Fibroblast of upper back skin (primary cell): ENCODE measurements around the gene B4GALT3.

ENCODE experiments used
- DNase-seq: peaks from one replicate; pipeline ENCODE4 v3.0.0-alpha.2; 2013

B4GALT3 gene

DNA sequence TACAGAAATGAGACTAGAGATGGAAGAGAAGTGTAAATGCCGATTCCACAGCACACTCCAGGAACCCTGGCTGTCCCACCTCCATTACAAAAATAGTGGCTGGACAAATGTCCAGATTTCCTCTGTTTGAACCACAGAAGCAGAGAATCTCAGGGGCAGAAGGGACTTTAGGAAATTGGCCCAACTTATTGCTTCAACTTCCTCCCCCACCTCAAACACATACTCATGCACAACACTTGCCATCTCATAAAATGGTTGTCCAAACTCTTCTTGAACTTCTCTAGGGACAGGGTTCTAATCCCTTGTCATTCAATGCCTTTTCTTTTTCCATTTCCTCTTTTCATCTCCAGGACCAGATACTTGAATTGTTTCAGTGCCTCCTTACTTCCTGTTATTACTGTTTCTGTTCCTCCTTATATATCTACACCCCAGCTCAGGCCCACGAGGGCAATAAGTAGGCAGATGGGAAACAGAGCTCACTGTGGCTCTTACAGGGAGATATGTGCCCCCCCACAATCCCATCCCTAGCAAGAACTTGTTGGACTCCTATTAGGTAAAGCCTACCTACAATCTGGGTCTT, 8.5 kb upstream of the B4GALT3 start:
- DNase-seq: no peak

DNA sequence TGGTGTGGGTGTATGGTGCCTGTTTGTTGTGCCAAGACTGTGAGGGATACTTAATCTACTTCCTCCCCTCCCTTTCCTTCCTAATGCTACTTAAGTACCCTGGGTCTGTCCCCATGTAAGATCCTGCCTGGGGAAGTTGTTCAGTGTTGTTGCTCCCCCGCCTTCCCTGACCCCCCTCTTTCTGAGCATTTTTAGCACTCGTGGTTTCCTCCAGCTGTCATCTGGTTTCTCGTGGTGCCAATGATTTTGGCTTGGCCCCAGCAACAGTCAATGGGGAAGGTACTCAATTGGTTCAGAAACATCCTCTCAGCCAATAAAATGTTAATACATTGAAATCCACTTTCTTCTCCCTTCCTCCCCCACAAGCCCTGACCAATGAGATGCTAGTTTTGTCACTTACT, 8.0 kb upstream of the B4GALT3 start:
- DNase-seq: peak; percentile 73

DNA sequence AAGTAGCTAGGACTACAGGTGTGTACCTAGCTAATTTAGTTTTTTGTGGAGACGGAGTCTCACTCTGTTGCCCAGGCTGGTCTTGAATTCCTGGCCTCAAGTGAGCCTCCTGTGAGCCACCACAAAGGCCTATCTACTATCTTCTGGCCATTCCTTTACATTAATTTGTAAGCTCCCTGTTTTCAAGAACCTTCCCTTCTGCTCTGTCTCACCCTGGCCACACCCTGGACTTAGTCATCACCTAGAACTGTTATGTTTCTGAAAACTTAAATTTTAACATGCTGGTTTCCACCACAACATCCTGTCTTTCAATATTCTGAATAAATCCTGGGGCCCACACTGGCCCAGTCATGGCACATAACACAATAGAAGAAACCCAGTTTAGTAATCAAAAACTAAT, 4.9 kb upstream of the B4GALT3 start:
- DNase-seq: peak; percentile 41

DNA sequence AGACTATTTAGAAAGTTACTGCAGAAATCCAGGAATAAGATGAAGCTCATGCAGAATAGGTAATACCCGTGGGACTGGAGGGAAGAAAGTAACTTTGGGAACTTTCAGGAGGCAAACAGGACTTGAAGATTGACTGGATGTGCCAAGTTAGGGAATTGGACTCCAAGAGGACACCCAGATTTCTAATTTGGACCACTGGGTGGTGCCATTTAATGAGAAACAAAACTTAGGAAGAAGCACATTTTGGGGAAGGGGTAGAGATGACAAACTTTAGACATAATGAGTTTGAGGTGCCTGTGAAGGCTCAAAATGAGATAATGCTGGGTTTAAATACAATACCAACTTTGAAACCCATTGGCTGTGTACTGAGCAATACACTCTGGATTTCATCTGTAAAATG, 3.3 kb upstream of the B4GALT3 start:
- no peak for DNase-seq

DNA sequence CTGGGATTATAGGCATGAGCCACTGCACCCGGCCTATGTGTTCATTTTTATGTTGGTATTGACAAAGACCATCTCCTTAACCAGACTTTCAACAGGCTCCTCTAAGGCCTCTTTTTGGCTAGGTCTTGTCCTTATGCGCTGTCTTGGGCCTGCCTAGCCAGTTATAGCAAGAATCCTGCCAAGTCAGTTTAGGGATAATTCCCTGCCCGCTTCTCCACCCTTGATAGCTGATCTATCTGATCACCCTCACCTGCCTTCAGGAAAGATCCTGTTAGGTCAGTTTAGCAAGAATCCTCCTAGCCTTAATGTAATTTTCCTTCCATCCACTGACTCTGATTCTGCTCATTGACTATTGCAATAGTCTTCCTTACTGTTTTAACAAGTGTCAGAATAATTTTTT, 2.4 kb upstream of the B4GALT3 start:
- DNase-seq: no peak

DNA sequence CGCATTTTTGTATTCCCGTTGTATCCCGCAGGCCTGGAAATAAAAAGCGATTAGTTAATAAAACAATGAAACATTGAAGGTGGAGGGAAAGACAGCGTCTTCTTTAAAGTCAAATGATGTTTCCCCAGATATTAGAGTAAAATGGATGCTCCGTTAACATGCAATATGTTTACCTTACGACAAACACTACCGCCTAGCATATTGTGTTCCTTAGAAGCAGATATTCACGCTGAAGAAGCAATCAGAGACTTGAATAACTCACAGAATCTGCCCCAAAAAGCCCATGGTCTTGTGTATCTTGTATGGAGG, 583 bp upstream of the B4GALT3 start:
- no peak for DNase-seq

DNA sequence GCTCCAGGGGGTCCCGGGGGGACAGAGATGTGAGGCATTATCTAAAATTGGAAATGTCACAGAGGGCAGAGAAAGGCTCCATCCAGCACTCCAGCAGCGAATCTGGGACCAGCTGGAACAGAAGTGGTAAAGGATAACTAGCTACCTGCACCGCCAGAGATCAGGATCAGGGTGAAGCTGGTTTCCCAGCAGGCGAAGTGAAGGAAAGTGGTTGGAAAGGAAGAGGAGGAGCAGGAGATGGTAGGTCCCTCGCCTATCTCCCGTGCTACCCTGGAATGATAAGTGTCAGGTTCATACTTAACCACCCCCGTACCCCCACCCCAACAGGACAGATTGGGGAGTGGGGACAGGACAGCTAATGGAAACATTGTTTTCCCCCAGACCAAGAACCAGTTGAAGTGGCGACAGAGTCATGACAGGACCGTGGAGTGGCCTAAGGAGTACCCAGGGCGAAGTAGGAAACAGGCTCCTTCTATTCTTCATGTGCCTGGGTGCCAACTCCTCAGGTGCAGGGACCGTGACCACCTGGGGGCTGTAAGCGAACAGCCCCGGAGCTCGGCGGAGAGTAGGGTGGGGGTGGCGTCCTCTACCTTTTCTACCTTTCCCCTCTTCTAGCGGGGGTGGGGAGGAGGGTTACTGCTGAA, 717 bp downstream of the B4GALT3 start:
- no peak for DNase-seq

DNA sequence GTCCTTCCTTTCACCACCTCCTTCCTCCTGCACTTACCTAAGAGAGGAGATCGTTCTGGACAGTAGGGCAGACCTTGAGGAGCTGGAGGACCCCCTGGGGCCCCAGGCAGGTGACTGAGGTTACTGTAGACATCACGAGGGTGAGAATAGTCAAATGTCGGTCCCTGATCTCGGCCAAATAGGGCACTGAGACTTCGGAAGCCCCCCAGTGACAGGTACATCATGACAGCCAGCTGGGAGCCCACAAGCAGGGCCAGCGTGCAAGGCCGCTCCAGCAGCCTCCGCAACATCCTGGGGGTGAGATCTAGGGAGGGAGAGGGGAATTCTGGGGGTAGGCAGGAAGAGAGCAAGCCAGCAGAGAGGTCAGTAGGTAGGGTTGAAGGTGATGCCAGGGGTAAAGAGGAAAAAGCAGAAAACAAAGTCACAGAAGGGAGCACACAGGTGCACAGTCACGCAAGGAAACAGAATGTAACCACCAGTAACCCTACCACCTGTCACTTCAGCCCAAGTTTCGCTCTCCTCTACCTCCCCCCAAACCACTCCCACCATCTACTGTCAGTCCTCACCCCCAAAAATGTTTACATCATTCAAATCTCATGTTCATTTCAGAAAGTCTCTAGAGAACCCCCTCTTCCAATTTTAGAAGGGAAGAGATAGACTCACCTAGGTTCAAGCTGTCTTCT, 1.4 kb downstream of the B4GALT3 start:
- DNase-seq: no peak

DNA sequence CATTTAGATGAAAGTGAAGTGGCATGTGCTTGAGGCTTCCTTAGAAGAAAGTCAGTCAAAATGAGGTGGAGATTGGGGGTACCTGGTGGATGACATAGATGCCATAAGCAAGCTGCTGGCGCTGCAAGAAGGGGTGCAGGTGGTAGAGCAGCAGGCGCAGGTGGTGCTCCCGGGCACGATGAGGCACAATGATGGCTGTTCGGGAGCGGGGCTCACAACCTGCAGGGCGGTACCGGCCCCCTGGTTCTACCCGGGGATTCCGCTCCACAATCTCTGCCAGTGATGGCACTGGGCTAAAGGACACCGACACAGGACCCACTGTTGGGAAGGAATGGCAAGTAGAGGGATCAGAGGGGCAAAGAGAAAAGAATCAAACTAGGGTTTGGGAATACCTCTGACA, 2.4 kb downstream of the B4GALT3 start:
- no peak for DNase-seq

DNA sequence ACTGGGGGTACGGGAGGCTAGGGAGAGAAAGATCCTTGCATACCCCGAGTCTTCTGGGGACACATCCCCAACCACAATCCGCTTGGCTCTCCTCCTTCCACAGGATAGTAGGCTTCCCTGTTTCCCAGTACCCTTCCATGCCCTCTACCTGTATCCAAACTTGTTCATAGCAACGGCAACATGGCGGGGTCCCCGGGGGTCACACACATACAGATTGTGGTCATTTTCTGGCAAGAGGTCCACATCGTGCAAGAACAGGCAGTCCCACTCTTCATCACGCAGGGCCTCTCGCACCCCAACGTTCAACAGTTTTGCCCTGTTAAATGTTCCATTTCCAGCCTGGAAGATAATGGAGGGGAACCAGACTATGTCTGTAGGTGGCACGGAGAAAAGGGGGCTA, 3.6 kb downstream of the B4GALT3 start:
- DNase-seq: no peak

DNA sequence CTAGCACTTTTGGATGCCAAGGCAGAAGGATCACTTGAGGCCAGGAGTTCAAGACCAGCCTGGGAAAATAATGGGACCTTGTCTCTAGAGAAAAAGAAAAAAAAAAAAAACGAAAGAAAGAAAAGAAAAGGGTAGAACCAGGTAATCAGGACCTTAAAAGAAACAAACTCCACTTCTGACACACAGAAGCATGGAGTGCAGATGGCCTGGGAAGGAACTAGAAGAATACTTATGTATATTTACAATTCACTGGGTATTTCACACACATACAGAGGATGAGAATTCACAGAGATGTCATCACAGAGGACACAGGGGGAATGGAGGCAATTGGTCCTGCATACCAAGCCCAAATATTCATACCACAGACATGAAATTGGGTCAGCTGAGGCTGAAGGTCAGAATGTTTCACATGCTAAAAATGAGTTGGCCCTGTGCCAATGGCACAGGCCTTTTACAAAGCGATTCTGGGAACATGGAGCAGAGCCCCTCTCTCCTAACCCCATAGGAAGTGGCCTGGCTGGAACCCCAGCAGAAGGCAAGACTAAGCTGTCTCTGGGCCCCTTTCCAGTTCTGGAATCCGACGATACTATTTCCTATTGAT, 4.4 kb downstream of the B4GALT3 start:
- peak; percentile 98 for DNase-seq

DNA sequence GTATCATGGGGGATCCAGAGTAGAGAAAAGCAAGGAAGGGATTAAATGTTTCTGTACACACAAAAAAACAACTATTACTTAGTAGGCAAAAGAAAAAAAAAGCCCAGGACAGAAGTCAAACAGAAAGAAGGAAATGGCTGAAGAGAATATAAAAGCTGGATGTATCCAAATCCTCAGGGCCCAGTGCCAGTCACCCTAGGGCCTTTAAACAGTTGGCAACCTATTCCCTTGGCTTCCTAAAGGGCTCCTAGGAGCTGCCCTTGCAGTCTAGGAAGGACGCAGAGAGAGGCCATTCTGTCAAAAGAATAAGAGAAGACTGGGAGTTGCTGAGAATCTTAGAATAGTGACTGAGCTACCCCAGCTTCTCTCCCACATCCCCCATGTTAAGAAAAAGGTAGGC, 5.0 kb downstream of the B4GALT3 start:
- no peak for DNase-seq

DNA sequence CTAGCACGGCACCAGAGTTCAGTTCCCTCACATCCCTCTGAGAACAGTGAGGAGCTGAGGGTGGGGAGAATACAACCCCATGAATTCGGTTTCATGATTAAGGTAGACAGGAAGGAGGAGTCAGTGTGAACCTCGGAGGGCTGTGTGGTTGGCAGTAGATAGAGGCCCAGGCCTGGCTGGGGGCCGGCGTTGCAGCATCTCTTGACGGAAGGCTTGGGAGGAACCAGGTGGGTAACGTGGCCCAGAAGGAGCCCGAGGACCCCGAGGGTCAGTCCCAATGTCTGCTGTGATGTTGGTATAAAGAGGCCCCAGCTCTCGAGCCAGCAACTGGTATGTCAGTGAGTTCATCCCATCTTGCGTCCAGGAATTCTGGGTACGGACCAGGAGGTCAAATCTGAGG, 5.6 kb downstream of the B4GALT3 start:
- DNase-seq: no peak

DNA sequence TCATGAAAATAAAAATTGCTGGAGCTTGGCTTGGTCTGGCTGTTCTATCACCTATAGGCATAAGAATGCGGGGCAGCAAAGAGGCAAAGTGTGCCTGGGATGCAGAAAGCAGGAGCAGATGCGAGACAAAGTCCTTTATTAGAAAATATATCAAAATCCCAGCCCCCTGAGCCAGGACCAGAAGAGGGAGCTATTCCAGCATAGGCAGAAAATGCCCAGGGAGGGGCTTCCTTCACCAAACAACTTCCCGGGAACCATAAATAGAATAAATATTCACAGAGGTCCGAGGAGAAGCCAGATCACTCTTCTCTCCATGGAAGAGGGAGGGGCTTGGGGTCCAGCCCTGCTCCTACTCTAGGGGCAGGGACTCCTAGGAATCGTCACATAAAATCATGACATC, 6.1 kb downstream of the B4GALT3 start:
- DNase-seq: no peak

DNA sequence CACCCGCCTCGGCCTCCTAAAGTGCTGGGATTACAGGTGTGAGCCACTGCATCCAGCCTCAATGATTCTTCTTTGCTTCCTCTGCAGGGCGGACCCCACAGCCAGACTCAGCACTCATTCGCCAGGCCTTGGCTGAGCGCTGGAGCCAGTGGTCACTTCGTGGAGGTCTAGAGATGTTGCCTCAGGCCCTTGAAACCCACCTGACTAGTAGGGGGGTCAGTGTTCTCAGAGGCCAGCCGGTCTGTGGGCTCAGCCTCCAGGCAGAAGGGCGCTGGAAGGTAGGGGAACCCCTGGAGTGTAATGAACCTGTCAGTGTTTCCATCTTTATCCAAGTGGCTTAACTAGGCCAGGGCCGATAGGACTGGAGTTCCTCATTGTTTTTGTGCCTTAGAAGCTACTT, 8.4 kb downstream of the B4GALT3 start:
- no peak for DNase-seq

DNA sequence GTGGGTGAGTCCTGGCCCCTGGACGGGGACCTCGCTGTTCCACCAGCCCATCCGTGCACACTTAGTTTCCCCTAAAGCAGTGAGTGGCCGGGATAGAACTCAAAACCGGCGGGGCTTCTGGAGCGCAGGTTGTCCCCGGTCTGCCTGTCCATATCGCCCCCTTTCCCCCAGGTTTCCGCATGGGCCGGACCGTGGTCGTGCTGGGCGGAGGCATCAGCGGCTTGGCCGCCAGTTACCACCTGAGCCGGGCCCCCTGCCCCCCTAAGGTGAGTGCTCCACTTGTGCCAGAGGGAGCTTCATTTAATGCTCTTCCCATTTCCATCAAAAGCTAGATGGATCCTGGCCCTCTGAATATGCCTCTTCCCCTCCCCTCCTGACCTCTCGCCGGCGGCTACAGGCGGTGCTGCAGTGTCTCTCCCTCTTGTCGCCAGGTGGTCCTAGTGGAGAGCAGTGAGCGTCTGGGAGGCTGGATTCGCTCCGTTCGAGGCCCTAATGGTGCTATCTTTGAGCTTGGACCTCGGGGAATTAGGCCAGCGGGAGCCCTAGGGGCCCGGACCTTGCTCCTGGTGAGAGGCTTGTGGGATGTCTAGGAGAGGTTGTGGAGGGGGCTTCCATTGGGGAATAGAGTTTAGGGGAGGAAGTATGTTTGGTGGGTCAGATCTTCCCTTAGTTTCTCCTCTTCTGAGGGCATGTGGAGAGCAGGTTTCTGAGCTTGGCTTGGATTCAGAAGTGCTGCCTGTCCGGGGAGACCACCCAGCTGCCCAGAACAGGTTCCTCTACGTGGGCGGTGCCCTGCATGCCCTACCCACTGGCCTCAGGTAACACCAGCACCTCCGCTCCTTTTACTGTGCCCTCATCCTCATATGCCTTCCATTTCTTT, 10.4 kb downstream of the B4GALT3 start:
- DNase-seq: no peak

DNA sequence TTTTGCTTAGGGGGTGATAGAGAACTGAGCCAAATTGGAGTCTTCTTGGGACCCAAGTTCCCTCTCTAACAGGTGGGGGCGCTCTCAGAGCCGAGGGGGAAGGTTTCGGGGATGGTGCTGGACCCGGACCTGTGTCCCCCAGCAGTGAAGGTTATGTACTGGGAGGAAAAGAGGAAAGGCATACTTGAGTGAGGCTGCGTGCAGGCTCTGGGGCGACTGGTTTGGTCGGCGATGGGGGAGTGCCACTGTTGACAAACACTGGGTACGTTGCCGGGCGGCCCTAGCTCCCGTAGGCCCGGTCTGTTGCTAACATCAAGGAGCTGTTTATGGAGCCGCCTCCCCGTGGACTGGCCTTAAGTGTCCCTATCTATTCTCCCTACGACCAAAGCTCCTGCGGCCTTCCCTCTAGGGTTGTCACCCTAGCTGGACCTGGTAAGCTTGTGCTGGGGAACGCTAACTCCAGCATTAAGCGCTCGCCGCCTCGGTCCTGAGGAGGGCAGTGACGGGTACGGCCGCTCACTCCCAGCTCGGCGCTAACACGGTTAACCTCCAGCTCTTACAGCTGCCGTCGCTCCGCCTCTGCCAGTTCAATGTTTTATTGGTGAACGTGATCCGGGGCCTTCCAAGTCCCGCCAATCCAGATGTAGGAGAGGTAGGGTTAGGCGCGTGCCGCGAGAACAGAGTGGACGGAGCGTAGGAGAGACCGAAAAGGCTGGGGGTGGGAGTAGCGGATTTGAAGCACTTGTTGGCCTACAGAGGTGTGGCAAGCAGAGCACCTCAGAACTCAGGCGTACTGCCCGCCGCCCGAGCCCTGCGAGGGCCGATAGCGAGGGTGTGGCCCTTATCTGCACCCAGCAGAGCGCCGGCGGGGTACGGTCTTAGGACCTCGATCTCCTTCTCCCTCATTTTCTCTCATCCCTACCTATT, 11.3 kb downstream of the B4GALT3 start, which contains the start of gene PPOX:
PPOX (plus strand) TSS at position 685 of the 927 bp plus-strand sequence. CDS start 422 bp downstream, outside the sequence.
- peak; percentile 97 for DNase-seq

DNA sequence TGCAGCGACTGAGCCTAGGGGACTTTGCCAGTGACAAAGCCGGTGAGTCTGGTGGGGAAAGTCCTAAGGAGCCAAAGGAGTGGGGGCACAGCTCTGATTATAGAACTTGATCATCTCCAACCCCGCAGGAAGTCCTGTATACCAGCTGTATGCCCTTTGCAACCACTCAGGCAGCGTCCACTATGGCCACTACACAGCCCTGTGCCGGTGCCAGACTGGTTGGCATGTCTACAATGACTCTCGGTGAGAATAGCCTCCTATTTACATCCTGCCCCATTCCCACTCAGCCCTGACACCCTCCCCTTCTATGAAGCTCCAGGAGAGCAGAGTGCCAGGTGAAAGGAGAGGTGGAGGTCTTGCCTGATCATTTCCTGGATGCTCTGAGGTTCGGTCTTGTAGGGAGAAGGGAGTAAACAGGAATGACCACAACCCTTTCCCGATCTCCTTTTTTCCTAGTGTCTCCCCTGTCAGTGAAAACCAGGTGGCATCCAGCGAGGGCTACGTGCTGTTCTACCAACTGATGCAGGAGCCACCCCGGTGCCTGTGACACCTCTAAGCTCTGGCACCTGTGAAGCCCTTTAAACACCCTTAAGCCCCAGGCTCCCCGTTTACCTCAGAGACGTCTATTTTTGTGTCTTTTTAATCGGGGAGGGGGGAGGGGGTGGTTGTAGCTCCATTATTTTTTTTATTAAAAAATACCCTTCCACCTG, 12.3 kb downstream of the B4GALT3 start:
- DNase-seq: no peak

DNA sequence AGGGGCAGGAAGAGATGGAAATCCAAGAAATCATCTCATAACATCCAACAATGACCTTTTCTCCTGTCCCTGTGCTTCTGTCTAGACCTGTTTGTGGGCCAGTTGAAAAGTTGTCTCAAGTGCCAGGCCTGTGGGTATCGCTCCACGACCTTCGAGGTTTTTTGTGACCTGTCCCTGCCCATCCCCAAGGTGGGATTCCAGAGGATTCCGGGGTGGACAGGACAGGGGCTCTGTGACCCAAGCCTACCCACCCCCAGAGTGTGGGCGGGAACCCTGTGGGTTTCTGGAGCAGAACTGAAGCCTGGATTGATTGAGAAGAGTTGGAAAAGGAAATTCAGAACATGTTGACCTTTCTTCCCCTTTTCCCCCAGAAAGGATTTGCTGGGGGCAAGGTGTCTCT, 13.5 kb downstream of the B4GALT3 start:
- no peak for DNase-seq

DNA sequence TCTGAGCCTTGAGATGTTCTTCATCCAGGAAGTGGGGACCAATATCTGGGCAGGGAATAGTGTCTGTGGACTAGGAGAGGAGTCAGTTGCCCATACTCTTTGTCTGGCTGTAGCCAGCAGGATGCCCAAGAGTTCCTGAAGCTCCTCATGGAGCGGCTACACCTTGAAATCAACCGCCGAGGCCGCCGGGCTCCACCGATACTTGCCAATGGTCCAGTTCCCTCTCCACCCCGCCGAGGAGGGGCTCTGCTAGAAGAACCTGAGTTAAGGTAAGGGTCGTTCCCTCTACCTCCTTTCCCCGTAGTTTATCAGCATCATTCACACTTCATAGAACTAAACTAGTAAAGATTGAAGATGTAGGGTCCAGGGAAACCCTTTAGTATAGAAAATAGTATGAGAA, 14.5 kb downstream of the B4GALT3 start:
- no peak for DNase-seq

DNA sequence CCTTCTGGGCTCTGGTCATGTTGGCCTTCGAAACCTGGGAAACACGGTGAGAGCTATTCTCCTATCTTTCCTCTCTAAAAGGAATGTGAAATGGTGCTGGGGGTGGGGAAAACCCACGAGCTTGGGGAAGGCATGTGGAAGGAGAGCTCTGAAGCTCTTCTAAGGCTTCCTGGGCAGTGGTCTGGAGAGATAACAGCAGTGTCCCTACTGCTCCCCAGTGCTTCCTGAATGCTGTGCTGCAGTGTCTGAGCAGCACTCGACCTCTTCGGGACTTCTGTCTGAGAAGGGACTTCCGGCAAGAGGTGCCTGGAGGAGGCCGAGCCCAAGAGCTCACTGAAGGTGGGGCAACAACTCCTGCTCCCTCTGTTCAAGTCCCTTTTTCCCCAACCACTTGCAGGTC, 15.3 kb downstream of the B4GALT3 start:
- no peak for DNase-seq
